Activated CD8-positive, alpha-beta memory T cell treated with anti-CD3 and anti-CD28 coated beads for 1 hour (primary cell): ENCODE results near the gene DNAH6.
"Not testable (repeated sequence)": the region's sequence is repeated elsewhere in the genome, so short reads cannot be mapped to it uniquely, and the experiment has no call there.

Experiments used
- DNase-seq, 2 donors: peaks; one replicate each; pipeline ENCODE4 v3.0.0-alpha.2; 2020; ENCODE audit warnings: low read depth in 1 of 2; ENCODE audit errors: extremely low read depth in 1 of 2

The DNAH6 gene

GRCh38 chr2:84732897-84733778 lies 216.8 kb downstream of the DNAH6 start:
- DNase-seq, result no peak

DNA sequence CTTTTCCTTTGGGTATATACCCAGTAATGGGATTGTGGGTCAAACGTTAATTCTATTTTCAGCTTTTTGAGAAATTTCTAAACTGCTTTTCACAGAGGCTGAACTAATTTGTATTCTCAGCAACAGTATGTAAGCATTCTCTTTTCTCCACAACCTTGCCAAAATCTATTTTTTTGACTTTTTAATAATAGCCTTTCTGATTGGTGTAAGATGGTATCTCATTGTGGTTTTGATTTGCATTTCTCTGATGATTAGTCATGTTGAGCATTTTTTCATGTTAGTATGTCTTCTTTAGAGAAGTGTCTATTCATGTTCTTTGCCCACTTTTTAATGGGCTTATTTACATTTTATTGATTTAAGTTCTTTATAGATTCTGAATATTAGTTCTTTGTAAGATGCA lies 219.1 kb downstream of the DNAH6 start:
- DNase-seq, result no peak

GRCh38 chr2:84741182-84741822 lies 225.0 kb downstream of the DNAH6 start:
- DNase-seq, result peak in 1 of 2 donors; percentile 14

DNA sequence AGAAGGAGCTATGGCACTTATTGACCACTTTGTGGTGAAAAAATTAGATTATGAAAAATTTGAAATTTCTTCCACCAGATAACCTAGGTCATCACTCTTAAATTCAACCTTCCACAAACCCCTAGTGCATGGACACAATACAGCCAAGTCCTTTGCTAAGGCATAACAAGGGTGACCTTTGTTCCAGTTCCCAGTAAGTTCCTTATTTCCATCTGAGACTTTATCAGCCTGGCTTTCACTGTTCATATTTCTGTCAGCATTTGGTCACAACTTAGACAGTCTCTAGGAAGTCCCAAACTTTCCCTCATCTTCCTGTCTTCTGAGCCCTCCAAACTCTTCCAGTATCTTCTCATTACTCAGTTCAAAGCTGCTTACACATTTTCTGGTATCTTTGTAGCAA lies 232.0 kb downstream of the DNAH6 start:
- no peak for DNase-seq

DNA sequence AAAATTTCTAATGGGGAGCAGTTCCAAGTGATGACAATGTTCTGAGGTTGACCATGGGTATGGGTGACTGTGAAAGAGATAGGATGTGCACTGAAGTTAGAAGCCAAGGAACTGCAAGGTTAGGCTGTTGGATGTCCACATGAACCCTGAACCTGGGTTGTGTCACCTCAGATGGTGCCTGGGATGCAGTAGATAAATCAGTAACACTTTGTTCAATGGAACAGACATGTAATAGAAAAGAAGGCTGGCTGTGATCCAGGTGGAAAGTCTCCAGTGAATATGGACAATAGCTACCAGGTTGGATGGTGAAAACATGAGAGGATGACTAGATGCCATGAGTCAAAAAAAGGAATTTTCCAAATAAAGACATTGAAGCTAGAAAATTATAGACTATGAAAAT lies 233.1 kb downstream of the DNAH6 start:
- DNase-seq, result no peak

DNA sequence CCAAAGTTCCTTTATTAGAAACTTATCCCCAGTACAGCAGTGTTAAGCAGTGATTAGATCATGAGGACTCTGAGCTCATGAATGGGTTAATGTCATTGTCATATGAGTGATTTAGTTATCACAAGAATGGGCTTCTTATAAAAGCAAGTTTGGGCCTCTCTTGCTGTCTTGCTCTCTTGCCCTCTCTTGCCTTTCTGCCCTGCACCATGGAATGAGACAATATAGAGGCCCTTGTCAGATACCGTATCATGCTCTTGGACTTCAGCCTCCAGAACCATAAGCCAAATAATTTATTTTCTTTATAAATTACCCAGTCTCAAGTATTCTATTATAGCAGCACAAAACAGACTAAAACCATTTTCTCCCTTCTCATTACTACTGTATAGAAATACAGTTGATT lies 238.8 kb downstream of the DNAH6 start:
- no peak for DNase-seq

DNA sequence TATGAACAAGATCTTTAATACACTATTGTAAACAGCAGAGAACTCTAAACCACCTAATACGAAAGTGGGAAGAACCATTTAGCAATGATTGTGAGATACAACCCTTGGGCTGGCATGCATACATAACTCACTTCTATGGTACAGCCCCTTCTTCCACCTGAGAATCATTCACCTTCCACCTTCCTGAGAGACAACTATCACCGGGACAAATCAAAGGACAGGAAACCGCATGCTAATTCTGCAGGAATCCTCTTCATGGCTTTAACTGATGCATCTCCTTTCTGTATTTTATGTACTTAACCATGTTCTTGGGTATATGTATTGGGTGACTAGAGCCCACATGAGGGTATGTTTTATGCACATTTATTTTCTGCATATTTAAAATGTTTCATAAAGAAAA lies 241.3 kb downstream of the DNAH6 start:
- DNase-seq, result no peak

GRCh38 chr2:84766791-84767190 lies 250.5 kb downstream of the DNAH6 start:
- no peak for DNase-seq

GRCh38 chr2:84768840-84769239 lies 252.5 kb downstream of the DNAH6 start:
- no peak for DNase-seq

DNA sequence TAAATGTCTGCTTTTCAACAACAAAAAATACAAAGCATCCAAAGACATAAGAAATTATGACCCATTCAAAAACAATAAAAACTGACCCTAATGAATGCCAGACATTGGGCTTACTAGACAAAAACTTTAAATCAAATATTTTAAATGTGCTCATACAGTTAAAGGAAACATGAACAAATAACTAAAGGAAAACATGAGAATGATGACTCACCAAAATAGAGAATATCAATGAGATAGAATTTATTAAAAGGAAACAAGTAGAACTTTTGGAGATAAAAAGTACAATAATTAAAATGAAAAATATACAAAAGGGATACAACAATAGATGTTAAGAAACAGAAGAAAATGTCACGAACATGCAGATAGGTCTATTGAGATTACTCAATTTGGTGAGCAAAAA lies 254.0 kb downstream of the DNAH6 start:
- no peak for DNase-seq

DNA sequence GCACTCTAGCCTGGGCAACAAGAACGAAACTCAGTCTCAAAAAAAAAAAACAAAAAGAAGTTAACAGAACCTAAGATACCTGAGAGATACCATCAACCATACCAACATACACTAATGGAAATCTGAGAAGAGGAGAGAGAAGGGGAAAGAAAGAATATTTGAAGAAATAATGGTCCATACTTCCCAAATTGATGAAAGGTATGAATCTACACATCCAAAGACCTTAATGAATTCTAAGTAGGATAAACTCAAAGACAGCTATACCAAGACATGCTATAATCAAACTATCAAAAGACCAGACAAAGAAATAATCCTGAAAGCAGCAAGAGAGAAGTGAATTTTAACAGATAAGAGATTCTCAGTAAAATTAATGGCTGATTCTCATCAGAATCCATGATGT lies 255.0 kb downstream of the DNAH6 start:
- no peak for DNase-seq

DNA sequence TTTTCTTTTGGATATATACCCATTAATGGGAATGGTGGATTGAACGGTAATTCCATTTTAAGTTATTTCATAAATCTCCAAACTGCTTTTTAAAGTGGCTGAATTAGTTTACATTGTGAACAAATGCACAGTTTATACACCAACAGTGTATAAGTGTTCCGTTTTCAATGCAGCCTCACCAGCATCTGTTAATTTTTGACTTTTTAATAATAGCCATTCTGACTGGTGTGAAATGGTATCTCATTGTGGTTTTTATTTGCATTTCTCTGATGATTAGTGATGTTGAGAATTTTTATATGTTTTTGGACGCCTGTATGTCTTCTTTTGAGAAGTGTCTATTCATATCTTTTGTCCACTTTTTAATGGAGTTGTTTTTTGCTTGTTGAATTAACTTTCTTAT lies 257.3 kb downstream of the DNAH6 start:
- not testable (repeated sequence) for DNase-seq

DNA sequence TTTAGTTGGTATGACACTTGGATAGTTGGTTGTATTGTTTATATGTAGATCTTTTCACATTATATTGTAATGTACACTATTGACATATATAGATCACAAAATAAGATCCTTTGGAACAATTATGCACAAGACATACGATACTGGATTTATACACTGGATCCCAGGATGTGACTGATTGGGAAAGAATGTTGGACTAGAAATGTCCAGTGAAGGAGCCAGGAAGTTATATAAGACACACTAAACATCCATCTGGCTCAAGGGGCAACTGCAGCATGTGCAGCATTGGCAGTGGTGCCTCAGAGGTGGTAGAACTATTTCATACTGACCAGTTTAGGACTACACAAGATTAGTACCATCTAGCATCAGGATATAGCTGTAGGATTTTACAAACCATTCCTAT lies 259.7 kb downstream of the DNAH6 start:
- no peak for DNase-seq

- DNase-seq, result no peak
Measured at GRCh38 chr2:84778911-84779690, 262.8 kb downstream of the DNAH6 start.

DNA sequence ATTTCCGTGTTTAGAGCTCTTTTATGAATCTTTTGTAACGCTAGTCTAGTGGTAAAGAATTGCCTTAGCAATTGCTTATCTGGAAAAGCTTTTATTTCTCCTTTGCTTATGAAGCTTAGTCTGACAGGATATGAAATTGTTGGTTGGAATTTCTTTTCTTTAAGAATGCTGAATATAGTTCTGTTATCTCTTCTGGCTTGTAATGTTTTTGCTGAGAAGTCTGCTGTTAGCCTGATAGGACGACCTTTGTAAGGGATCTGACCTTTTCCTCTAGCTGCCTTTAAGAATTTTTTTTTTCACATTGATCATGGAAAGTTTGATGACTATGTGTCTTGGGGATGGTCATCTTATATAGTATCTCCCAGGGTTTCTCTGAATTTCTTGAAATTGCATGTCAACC lies 263.5 kb downstream of the DNAH6 start:
- no peak for DNase-seq

DNA sequence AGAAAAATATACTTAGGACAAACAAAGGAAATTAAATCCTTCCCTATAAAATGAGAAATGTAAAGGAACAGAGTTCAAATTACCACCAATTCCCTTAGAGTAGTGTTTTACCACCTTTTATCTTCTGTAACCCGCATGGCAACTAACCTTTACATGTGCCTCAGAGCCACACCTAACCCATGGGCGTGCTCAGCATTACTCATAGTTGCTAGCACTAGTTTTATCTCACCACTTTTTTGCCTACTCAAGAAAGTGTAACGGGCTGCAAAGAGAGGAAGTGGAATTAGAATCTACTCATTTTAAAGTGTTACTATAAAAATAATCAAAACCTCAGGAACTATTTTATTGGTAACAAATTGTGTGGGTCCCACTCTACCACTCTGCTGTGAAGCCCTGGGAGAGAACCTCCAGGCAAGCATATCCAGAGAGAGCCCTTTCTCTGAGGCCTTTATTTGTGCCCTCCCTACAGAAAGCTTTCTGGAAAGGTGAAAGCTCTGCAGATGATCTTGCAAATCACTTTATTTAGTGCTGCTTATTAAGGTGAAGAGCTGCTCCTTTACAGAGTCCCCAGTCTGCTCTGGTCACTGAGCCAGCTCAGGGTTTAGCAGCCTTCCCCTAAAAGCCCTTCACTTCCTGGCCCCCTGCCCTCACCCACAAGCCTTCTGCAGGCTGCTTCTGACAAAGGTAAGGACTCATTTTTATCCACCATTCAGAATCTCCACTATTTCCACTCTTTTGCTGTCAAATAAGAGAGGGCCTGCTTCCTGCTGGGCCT lies 265.8 kb downstream of the DNAH6 start:
- peak; percentile 20 to 34 for DNase-seq

- peak in 1 of 2 donors; percentile 2 for DNase-seq
Measured at GRCh38 chr2:84782717-84783442, 266.6 kb downstream of the DNAH6 start.

GRCh38 chr2:84785950-84786349 lies 269.7 kb downstream of the DNAH6 start:
- DNase-seq, result no peak

GRCh38 chr2:84786601-84787000 lies 270.3 kb downstream of the DNAH6 start:
- no peak for DNase-seq

GRCh38 chr2:84788027-84788426 lies 271.7 kb downstream of the DNAH6 start:
- no peak for DNase-seq
